Measurements from ENCODE around the gene RFTN2.
"Not testable (repeated sequence)": the region's sequence is repeated elsewhere in the genome, so short reads cannot be mapped to it uniquely, and the experiment has no call there.

- not testable (repeated sequence) for TF ChIP-seq POLR2A (IDR thresholded peaks at IDR 0.05; ENCODE audit: low read depth, low read length); EZH2 (IDR thresholded peaks at IDR 0.05; ENCODE audit: borderline replicate concordance, low read depth, low read length, severe bottlenecking); POLR2AphosphoS5 (IDR thresholded peaks at IDR 0.05; ENCODE audit: insufficient read depth, low read depth, low read length); MYC (IDR thresholded peaks at IDR 0.05; ENCODE audit: low read depth, low read length); GATA2 (IDR thresholded peaks at IDR 0.05; ENCODE audit: insufficient read depth, insufficient read length, low read depth, low read length)
- TF ChIP-seq, protein P1, sequence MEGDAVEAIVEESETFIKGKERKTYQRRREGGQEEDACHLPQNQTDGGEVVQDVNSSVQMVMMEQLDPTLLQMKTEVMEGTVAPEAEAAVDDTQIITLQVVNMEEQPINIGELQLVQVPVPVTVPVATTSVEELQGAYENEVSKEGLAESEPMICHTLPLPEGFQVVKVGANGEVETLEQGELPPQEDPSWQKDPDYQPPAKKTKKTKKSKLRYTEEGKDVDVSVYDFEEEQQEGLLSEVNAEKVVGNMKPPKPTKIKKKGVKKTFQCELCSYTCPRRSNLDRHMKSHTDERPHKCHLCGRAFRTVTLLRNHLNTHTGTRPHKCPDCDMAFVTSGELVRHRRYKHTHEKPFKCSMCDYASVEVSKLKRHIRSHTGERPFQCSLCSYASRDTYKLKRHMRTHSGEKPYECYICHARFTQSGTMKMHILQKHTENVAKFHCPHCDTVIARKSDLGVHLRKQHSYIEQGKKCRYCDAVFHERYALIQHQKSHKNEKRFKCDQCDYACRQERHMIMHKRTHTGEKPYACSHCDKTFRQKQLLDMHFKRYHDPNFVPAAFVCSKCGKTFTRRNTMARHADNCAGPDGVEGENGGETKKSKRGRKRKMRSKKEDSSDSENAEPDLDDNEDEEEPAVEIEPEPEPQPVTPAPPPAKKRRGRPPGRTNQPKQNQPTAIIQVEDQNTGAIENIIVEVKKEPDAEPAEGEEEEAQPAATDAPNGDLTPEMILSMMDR (IDR thresholded peaks at IDR 0.05; ENCODE audit: extremely low read depth in 1 of 2, insufficient read depth in 1 of 2, low read depth in 1 of 2, low read length in 2 of 2), result not testable (repeated sequence)
- TF ChIP-seq, protein P2, sequence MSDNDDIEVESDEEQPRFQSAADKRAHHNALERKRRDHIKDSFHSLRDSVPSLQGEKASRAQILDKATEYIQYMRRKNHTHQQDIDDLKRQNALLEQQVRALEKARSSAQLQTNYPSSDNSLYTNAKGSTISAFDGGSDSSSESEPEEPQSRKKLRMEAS (IDR thresholded peaks at IDR 0.05; ENCODE audit: insufficient read depth, insufficient read length), result not testable (repeated sequence)
These were observed 34.7 kb downstream of the RFTN2 start for GRCh38 chr2:197640571-197641122.

Measured in endothelial cell of umbilical vein (primary cell).